Stimulated activated CD4-positive, alpha-beta T cell treated with anti-CD3 and anti-CD28 coated beads, Interleukin-4, amount 100 ng/mL, for 24 hours (primary cell): ENCODE data around the gene SLC38A8.

Experiments
- DNase-seq: peaks from one replicate; pipeline ENCODE4 v3.0.0-alpha.2; 2020

Gene SLC38A8

DNA sequence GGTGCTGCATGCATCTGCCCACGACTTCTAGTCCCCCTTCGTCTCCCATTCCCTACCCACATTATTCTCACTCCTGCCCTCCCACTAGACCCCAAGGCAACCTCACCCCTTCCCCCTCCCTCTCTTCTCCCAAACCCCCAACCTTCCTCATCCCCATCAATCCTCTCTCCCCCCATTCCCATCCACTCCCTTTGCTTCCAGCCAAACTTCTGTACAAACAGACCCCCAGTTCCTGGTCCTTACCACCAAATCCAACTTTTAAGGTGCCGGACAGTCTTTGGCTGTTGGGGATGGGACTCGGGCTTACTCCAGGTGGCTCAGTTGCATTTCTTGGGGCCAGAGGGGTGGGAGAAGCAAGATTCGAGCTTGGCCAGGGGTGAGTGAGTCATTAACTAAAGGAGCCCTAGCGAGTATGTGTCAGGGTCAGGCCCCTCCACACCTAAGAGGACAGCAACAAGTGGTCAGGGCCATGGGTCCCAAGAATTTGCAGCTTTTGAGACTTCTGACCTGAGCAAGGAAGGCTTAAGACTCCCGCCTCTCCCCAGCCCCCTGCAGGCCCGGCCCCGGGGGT is at the start of gene SLC38A8:
TSS of gene SLC38A8 (minus strand) at position 488 of the 571 bp plus-strand sequence. CDS start 638 bp downstream, outside the sequence.
- DNase-seq: no peak

DNA sequence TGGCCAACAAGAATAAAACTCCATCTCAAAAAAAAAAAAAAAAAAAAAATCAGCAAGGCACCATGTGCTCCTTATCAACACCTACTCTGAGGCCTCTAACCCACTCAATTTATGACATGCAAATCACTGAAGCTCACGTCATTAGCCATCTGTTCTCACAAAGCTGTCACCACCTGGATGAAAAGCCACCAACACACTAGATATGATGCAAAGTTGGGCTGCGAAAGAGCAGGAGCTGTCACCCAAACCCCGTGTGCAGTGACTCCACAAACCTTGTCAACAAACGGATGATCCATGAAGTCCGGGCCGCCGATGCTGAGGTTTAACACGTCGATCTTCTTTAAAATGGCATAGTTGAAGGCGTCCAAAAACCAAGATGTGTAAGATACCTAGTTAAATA is 48.9 kb upstream of the SLC38A8 start:
- DNase-seq: no peak

DNA sequence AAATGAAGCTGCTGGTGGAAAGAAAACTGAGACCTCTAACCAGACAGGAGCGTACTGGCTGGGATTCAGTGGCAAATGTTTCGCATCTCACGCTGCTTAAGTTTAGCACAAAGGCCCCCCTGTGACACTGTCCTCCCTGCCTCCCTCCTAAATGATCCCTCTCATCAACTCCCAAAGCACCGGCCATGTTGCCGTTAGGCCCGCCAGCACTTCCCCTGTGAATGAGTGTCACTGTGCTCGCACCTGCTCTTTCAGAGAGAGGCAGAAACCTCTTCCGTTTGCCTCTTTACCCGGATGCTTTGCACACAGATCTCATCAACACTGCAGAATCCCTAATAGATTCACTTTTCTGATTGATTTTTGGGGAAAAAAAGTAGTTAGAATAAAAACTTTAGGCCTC is 47.6 kb upstream of the SLC38A8 start:
- no peak for DNase-seq

DNA sequence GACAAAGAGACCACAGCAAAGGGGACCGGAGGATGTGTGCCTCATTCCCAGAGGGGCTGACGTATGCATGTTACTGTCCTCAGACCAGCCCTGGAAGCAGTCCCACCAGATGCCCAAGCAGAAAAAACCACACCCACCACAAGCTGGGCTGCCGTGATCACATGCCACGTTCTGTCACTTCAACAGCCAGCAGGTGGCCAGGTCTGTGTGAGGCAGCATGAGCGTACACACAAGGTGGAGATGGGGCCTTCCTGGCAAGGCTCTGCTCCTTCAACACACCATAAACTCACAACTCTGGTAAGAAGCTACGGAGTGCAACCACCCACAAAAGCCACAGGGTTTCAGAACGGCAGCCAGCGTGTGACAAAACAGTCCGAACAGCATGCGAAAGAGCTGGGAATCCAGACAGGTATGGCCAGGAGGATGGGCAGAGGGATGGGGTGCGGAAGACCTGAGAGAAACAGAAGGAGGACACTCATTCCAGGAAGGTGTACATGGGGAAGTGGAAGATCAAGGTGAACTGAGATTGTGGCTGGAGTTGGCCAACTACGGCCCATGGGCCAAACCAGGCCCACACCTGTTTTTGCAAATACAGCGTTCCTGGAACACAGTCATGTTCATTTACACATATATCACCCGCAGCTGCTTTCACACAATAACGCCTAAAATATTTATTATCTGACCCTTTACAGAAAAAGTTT is 46.2 kb upstream of the SLC38A8 start:
- DNase-seq: peak; percentile 52

DNA sequence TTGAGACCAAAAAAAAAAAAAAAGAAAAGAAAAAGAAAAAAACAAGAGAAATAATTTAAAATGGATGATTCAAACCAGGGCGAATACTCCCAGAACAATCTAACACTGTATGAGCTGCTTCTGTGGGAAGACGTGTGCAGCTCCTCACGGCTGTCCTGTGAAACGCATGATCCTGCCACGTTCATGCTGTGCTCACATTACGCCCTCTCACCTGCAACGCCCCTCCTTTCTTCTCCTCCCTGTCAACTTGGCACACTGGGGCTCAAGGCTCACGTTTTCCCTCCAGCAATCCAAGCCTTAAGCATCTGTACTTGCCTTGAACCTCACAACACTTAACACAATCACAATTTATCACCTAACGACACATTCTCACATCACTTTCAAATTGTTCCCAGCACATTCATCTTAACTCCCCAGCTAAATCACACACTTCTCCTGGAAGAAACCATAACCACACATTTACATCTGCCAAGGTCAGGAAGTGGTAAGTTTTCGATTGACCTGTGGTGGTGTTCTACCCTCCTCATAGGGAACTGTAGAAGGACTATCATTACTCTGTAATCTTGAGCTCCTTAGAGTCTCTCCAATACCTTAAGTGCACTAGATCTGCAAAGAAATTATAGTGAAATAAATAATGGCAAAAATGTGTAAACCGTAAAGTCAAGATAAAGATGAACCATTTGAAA is 45.0 kb upstream of the SLC38A8 start:
- no peak for DNase-seq

DNA sequence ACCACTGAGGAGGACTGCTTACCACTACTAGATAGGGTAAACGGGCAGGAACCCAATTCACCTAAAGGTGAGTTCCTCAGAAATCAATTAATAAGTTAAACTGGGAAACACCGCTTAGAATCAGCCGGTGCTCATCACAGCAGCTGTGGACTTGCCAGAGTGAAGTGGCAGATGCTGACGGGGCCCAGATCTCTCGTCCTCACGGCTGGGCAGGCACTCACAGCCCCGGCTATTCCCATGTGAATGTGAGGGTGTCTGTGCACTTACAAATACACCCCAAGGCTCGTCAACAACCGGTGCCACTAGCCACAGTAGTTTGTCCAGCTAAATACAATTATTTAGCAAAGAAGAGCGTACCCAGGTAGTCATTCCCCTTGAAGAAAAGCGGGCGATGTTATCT is 44.4 kb upstream of the SLC38A8 start:
- DNase-seq: no peak

DNA sequence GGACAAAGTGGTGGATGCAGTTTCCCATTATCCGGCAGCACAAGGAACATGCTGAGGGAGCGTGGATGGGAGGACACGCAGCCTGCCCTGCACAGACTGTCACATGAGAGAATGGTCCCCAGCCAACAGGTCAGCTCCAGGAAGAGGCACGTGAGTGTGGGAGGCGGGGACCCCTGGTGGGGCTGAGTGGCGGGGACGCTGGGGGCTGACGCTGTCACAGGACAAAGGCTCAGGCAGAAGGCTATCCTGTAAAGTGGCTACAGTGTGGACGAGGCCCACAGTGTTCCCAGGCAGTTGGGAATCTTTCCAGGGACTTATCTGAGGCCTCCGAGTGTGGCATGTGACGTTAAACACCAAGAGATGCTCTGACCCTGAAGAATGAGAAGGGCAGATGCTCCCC is 43.7 kb upstream of the SLC38A8 start:
- DNase-seq: no peak

DNA sequence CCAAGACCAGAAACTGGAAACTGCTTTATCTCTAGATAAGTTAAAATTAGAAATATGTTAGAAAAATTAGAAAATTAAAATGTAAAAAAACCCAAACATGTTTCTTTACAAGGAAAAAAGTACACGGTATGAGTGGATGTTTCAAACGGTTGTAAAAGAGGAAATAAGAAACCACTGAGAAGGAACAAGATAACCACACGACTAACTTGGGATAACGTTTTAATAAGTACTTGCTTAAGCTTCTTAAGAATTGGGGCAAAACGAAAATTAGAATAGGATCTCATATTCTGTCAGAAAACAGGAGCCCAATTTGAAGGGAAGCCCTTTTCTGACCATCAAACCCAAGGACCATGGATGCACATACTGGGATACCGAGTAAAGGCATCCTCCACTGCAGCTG is 43.2 kb upstream of the SLC38A8 start:
- no peak for DNase-seq

DNA sequence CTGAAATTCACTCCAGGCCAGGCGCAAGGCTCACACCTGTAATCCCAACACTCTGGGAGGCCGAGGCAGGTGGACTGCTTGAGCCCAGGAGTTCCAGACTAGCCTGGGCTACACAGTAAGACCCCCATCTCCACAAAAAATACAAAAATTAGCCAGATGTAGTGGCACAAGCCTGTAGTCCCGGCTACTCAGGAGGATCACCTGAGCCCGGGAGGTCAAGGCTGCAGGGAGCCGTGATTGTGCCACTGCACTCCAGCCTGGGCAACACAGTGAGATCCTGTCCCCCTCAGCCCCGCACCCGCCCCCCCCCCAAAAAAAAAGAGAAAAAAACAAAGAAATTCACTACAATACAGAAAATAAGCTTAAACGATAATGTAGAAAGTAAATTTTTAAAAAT is 42.7 kb upstream of the SLC38A8 start:
- no peak for DNase-seq

DNA sequence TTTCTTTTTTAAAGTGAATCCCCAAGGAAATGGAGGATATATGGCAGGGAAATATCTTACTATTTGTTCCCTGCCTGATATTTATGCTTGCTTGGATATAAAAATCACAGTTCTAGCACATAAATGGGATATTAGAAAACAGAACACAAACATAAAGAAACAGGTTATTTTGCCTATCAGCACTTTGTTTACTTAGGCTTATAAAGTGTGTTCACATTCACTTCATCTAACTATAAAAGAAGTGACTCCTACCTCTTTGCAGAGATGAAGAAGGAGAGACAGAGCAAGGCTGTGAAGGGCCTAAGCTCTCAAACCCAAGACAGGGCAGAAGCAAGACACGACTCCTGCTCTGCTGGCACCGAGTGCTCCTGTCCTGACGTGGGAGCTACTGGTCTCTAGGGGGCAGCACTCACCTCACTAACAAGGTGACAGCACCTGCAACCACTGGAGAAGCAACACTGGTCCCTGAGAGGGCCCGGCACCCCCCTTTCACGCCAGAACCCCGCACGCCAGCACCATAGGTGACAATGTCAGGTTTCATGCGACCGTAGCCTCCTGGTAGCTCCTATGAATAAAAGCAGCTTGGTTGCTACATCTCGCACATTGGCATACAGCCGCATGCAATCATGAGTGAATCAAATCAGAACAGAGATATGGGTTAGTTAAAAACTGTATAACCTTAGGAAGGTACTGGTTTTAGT is 42.1 kb upstream of the SLC38A8 start:
- peak; percentile 73 for DNase-seq

DNA sequence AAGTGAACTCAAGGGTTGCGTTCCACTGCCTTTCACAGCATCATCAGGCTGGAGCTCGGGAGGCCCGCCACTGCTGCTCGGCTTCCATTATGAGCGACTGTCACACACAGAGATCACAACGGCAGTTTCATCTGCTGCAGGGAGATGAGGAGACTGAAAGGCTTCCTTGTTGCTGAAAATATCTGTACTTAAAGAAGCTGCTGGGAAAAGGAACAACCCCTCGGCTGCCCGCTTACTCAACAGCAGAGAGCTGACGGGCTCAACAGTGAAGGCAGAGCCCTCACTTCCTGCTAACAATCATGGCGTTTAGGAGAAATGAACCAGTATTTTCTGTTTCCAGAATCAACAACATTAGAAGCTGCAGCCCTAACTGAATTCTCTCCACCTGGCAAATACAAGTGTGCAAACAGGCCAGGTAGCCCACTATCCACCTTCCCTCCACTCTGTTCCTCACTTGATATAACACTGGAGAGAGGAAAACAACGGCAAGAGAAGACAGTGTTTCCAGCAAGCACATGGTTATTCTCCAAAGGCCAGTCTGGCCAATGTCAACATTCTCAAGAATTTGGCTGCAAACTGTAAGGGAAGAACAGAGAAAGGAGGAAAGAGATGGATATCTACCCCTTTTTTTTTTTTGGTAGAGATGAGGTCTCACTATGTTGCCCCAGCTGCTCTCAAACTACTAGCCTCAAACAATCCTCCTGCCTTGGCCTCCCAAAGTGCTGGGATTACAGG is 40.4 kb upstream of the SLC38A8 start:
- DNase-seq: no peak

DNA sequence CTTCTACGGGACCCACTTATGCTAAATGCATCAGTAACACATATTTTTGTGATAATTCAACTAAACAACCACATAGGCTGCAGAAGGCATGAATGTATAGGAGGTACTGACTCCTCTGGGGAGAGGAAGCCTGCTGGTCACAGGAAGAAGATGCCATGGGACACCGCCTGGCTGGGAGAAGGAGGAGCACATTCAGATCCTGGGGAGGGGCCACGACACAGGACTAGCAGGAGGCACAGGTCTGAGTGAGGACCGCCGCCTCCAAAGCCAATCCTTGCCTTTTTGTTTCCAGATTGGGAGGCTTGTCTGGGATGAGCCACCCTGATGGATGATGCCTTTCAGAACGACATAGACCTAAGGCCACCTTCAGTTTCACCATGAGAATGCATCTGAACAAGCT is 39.5 kb upstream of the SLC38A8 start:
- DNase-seq: no peak

DNA sequence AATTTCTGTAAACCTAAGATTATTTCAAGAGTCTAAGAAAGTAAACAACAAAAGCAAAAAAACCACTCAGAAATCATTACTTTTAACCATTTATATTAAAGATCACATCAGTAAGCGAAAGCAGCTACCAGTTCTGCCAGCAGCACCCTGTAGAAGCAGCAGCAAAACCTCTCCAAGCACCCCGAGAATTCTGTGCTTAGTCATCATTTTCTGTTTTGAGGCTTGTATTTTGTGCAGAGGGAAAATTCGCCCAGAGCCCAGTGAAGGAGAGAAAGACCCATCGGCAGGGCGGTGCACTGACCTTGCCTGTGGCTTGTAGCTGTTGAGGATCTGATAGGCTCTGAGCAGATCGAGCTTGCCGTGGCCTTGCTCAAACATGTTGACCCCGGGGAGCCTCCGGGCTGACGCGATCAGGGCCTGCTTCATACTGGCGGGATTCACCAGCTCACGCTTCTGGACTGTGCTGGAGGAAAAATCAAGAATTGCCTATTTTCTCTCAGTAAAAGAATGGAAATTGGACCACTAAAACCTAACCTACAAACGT is 38.9 kb upstream of the SLC38A8 start:
- DNase-seq: no peak

DNA sequence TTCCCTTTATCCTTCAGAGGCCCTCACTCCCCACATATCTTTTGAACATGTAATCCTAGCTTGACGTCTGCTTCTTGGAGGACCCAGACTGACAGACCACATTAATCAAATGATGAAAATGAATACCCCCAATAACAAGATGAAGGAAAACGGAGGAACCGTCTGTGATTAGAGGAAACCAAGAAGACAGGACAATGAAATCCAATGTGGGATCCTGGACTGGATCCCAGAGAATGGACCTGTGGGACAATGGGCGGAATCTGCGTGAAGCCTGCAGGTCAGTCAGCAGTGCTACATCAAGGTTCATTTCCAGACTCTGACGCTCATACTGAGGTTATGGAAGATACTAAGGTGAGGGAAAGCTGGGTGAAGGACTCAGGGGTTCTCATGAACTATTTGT is 38.2 kb upstream of the SLC38A8 start:
- no peak for DNase-seq

DNA sequence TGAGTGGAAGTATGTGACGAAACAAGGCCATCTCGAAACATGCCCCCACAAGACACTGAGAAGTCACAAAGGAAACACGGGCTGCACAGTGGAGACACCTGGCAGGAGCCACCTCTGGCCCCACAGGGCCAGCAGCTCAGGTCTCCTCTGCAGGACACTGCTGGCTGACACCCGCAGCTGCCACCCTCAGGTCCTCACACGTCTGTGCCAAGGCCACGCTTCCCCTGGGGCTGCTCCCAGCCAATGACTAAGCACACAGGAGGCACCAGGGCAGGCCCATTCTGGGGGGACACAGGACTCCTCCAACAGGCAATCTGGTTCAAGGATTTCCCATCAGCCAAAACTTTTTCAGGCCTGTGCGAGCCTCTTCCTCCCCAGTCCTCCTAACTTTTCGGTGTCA is 37.8 kb upstream of the SLC38A8 start:
- DNase-seq: no peak

DNA sequence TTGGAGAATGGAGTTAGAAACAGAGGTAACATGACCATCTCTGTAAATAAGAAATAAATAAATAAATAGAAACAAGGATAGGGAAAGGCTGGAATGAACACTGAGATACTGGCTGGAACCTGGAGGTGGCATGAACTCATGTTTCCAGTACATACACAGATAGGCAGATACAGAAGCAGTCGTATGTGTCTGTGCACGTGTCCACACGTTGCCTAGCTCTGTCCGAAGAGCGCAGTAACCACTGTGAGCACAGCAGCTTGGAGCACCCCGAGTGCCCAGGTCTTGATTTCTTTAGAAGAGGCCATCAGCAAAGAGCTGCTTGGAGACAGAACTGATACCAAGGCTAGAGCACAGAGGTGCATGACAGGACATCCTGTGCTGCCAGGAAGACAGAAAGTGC is 37.1 kb upstream of the SLC38A8 start:
- DNase-seq: no peak

DNA sequence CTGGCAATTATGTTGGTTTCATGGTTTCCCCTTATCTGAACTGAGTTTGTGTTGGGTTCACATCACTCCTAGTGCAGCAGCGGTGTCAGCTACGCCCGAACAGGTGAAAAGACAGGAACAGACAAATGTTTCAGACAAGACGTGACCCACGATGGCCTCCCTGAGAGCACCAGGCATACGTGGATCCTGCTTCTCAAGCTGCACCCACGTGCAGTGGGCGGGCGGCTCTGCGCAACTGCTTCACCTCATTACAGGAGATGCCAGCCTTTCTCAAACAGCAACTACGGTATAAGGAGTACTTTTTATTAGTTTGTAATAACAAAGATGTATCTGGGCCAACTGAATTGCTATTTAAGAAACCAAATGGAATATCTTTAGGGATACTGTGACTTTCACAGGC is 32.8 kb upstream of the SLC38A8 start:
- no peak for DNase-seq

DNA sequence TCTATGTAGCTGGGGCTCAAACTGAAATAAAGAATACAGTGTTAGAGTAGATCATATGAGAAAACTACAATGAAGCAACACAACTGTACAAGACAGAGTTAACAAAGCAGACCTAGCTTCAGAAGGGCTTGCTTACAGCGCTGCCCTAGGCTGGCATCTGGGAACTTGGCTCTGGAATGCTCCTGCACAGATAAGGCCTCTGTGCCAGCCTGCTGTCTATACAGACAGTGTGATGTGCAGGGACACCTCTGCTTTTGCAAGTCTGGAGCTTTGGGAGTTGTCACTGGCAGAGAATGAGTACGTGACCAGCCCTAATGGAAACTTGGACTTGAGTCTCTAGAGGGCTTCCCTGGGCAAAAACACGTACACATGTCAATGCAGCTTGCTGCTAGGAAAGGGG is 32.1 kb upstream of the SLC38A8 start:
- DNase-seq: no peak

DNA sequence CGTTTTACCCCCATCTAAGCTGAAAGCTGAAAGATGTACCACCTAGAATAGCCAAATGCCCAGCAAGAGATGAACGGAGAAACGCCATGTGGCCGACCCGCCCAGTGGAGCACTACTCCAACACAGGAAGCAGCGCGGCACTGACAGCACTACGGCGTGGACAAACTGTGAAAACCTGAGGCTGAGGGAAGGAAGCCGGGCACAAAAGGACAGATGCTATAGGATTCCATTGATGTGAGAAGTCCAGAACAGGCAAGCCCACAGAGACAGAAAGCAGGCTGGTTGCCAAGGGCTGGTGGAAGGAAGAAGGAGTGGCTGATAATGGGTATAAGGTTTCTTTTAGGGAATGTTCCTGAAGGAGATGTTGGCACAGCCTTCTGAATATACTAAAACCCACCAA is 29.4 kb upstream of the SLC38A8 start:
- DNase-seq: no peak

DNA sequence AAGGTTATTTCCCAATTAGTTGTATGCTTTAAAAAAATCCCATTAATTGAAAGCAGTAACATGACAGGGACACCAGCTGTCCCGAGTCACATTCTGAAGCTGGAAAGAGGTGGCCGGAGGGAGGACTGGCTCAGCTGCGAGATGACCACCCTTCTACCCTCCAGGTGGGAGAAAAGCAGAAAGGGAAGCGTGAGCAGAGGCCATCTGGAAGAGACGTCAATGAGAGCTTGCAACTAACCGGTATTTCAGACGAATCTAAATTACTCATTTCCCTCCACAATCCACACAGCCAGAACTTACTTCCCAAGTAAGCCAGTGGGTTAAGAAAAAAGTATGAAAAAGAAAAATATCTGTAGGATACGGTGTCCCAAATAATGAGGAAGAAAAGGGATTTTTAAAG is 28.5 kb upstream of the SLC38A8 start:
- DNase-seq: no peak

DNA sequence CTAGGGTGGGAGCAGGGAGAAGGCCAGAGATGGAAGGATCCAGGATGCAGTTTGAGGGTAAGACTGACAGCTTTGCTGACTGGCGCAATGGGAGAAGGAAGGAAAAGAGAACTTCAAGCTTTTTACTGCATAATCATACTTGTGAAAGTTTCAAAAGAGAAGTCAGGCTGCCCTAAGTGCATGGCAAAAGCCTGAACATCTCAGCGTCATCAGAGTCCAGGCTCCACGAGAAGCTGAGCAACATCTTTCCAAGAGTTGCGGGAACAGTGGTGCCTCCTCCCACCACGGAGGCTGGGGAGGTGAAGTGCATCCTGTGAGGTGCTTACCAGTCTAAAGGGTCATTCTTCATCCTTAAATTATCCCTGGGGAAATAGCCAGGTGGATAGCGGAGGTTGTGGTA is 26.9 kb upstream of the SLC38A8 start:
- DNase-seq: no peak

DNA sequence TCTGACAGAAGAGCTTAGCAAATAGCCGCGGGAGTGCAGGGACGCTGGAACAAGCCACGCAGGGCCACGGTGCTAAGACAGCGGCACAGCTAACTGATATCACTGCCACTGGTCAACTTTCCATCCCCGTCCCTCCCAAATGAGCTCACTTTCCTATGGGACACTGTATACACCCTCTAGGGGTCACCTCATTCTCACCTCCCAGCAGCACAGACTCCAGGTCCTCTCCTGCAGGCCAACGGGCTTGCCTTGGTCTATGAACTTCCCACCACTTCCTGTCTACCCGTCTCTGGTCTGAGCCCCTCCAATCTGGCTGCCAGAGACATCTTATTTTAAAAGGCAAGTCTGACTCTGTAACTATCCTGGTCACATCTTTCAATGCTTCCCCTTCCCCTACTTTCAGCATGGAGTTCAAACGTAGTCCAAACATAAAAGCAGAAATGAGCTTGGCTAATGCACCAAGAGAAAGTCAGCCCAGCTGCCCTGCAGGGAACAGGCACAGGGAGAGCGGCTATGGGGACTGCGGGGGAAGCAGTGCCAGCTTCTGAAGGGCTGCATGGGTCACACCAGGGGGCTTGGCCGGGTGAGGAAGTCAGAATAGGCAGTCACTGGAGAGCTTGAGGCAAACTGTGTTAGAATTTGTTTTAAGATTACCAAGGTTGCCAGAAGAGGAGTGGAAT is 26.3 kb upstream of the SLC38A8 start:
- no peak for DNase-seq
